Ureter (tissue), 1 donor: ENCODE measurements around the gene GUCY2D. TPM values are rescaled to one million over a fixed set of nuclear protein-coding genes. Genes with fewer than 3 reads are reported as not detected.

Experiments used
- DNase-seq: peaks from one replicate; pipeline ENCODE4 v3.0.0-alpha.2; 2020; ENCODE audit warnings: low spot score
- total RNA-seq: library from RNA; stranded (reverse); gene quantifications from one replicate; pipeline ENCODE4 v1.2.4, GENCODE V29; 2023
- donor health status: DM: yes; HTN: yes; CAD: no.

Gene GUCY2D
- total RNA-seq, 1 donor from 2014 or later, result 0.81 TPM

GRCh38 chr17:7992516-7992915 lies 9.9 kb upstream of the GUCY2D start:
- DNase-seq, result no peak

- DNase-seq, result no peak
Observed at GRCh38 chr17:7992924-7993323, 9.5 kb upstream of the GUCY2D start.

GRCh38 chr17:7993972-7994589 lies 8.3 kb upstream of the GUCY2D start:
- DNase-seq, result no peak

GRCh38 chr17:7995724-7996123 lies 6.7 kb upstream of the GUCY2D start:
- DNase-seq, result no peak

GRCh38 chr17:7997186-7997585 lies 5.2 kb upstream of the GUCY2D start:
- DNase-seq, result no peak

- no peak for DNase-seq
Observed at GRCh38 chr17:8002721-8003593, 542 bp downstream of the GUCY2D start.

GRCh38 chr17:8003594-8004181 lies 1.3 kb downstream of the GUCY2D start:
- no peak for DNase-seq

- no peak for DNase-seq
Observed at GRCh38 chr17:8004899-8005298, 2.5 kb downstream of the GUCY2D start.

GRCh38 chr17:8005357-8005756 lies 2.9 kb downstream of the GUCY2D start:
- DNase-seq, result no peak

- DNase-seq, result no peak
Observed at GRCh38 chr17:8005967-8006730, 3.7 kb downstream of the GUCY2D start.

GRCh38 chr17:8006836-8007680 lies 4.6 kb downstream of the GUCY2D start:
- no peak for DNase-seq

- DNase-seq, result no peak
Observed at GRCh38 chr17:8007836-8008235, 5.4 kb downstream of the GUCY2D start.

- DNase-seq, result no peak
Observed at GRCh38 chr17:8012045-8012580, 9.7 kb downstream of the GUCY2D start.

- no peak for DNase-seq
Observed at GRCh38 chr17:8012996-8013640, 10.7 kb downstream of the GUCY2D start.

- DNase-seq, result no peak
Observed at GRCh38 chr17:8013731-8014557, 11.5 kb downstream of the GUCY2D start.

GRCh38 chr17:8014558-8014850 lies 12.1 kb downstream of the GUCY2D start:
- DNase-seq, result no peak

- DNase-seq, result no peak
Observed at GRCh38 chr17:8015236-8015956, 13.0 kb downstream of the GUCY2D start.

GRCh38 chr17:8015957-8016631 lies 13.7 kb downstream of the GUCY2D start:
- no peak for DNase-seq
